ENCODE results near the gene TRIM2.
A peak's percentile ranks its signal among the peaks of the same experiment; 100 is the strongest.

The TRIM2 gene

DNA sequence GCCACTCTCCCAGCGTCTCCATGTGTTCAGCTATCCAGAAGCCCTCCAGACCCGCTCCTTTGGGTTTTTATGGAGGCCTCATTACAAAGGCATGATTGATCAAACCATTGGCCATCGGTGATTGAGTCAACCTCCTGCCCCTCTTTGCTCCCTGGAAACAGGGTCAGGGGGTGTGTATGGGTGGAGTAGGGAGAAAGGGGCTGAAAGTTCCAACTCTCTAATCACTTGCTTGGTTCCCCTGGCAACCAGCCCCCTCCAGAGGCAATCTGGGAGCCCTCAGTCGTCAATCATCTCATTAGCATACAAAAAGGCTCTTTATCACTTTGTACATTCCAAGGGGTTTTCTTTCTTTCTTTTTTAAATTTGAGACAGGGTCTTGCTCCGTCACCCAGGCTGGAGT lies 2.3 kb downstream of the TRIM2 start:
- no peaks in the 10 kb centered on the region for H3K36me3 ChIP-seq (ENCODE audit: control insufficient read depth, insufficient read depth, low read length)
- DNase-seq (ENCODE audit: extremely low read depth, insufficient read length): no peak
- H3K4me3 ChIP-seq (replicated peaks; ENCODE audit: low read depth, low read length): no peak overlapping the region
- H3K27me3 ChIP-seq (replicated peaks; ENCODE audit: control insufficient read depth, insufficient read depth, low read length): no peaks in the 10 kb centered on the region
- no peak for TF ChIP-seq CTCF (IDR thresholded peaks at IDR 0.05; ENCODE audit: insufficient read depth, low read length, poor library complexity, severe bottlenecking)

DNA sequence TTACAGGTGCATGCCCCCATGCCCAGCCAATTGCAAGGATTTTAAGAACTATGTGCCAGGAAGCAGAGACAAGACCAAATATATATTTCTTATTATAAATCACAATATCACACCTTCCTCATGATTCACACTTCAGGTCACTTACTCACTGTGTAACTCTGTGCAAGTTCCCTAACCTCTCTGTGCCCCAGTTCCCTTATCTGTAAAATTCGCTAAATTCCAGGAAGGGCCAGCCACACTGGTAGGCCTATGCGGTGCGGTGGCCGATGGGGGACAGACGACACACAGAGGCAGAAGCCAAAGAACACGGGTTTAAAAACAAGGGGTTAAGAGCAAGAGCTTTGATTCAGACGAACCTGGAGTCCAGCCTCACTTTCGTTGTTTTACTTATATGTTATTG lies 2.8 kb downstream of the TRIM2 start:
- no peaks in the 10 kb centered on the region for H3K36me3 ChIP-seq (ENCODE audit: control insufficient read depth, insufficient read depth, low read length)
- no peak for TF ChIP-seq CTCF (IDR thresholded peaks at IDR 0.05; ENCODE audit: insufficient read depth, low read length, poor library complexity, severe bottlenecking)
- H3K27me3 ChIP-seq (replicated peaks; ENCODE audit: control insufficient read depth, insufficient read depth, low read length): no peaks in the 10 kb centered on the region
- no peak for DNase-seq (ENCODE audit: extremely low read depth, insufficient read length)
- H3K4me3 ChIP-seq (replicated peaks; ENCODE audit: low read depth, low read length): no peak overlapping the region

GRCh38 chr4:153207567-153207966 lies 3.3 kb downstream of the TRIM2 start:
- TF ChIP-seq CTCF (IDR thresholded peaks at IDR 0.05; ENCODE audit: insufficient read depth, low read length, poor library complexity, severe bottlenecking): peak; percentile 34
- Histone ChIP-seq H3K4me3 (replicated peaks; ENCODE audit: low read depth, low read length) (no peak overlapping the region), H3K27me3 (replicated peaks; ENCODE audit: control insufficient read depth, insufficient read depth, low read length) (no peaks in the 10 kb centered on the region), H3K36me3 (ENCODE audit: control insufficient read depth, insufficient read depth, low read length) (no peaks in the 10 kb centered on the region)
- no peak for DNase-seq (ENCODE audit: extremely low read depth, insufficient read length)

DNA sequence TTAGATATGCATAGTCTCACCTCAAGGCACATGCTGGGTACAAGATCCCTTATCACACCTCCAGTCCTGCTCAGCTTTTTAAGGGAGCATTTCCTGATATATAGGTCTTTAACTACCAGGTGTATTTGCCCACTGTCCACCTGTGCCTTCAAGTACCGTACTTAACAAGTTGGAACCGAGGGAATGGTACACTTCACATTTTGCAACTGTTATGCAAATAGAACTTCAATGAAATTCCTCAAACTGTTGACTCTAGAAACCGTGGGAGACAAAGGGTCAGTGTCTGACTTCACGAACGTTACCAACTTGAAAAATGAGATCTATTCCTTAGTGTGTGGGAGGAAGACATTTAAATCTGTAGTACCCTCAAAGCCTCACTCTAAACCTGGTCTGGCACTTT lies 5.2 kb downstream of the TRIM2 start:
- Histone ChIP-seq H3K27me3 (replicated peaks; ENCODE audit: control insufficient read depth, insufficient read depth, low read length) (no peaks in the 10 kb centered on the region), H3K36me3 (ENCODE audit: control insufficient read depth, insufficient read depth, low read length) (no peaks in the 10 kb centered on the region), H3K4me3 (replicated peaks; ENCODE audit: low read depth, low read length) (no peak overlapping the region)
- no peak for TF ChIP-seq CTCF (IDR thresholded peaks at IDR 0.05; ENCODE audit: insufficient read depth, low read length, poor library complexity, severe bottlenecking)
- no peak for DNase-seq (ENCODE audit: extremely low read depth, insufficient read length)

DNA sequence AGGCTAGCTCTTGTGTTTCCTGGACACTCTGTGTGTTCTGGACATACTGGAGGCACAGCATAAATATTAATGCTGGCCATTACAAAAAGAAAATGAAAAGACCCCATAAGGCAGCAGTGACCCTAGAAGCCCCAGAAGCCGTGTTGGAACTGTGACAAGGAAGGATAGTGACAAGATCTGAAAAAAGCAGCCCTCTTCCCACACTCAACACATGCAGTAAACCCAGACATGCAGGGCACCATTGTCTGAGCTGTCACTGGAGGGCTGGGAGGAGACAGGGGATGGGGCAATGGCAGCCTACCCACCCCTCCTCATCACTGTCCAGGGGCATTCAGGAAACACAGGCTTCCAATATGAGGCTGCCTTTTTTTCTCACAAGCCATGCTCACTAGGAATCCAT lies 6.5 kb downstream of the TRIM2 start:
- H3K4me3 ChIP-seq (replicated peaks; ENCODE audit: low read depth, low read length): no peak overlapping the region
- no peaks in the 10 kb centered on the region for H3K36me3 ChIP-seq (ENCODE audit: control insufficient read depth, insufficient read depth, low read length)
- no peak for TF ChIP-seq CTCF (IDR thresholded peaks at IDR 0.05; ENCODE audit: insufficient read depth, low read length, poor library complexity, severe bottlenecking)
- no peak for DNase-seq (ENCODE audit: extremely low read depth, insufficient read length)
- no peaks in the 10 kb centered on the region for H3K27me3 ChIP-seq (replicated peaks; ENCODE audit: control insufficient read depth, insufficient read depth, low read length)

DNA sequence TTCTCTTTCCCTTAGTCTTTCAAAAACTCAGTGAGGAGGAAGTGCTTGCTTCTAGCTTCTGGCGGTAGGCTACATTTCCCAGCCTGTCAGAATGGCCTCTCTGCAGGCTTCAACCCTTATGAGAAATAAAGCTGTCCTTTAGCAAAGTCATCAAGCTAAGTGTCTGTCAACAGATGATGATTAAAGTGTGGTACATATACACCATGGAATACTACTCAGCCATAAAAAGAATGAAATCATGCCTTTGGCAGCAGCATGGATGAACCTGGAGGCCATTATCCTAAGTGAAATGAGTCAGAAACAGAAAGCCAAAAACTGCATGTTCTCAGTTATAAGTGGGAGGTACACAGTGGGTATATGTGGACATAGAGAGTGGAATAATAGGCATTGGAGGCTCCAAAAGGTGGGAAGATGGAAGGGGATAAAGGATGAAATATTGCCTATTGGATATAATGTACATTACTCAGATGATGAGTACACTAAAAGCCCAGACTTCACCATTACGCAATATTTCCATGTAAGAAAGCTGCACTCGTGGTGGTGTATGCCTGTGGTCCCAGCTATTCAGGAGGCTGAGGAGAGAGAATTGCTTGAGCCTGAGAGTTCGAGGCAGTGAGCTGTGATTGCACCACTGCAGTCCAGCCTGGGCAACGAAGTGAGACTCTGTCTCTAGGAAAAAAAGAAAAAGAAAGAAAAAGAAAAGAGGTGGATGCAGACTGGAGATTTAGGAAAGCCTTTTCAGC lies 7.9 kb downstream of the TRIM2 start:
- TF ChIP-seq CTCF (IDR thresholded peaks at IDR 0.05; ENCODE audit: insufficient read depth, low read length, poor library complexity, severe bottlenecking): no peak
- no peaks in the 10 kb centered on the region for H3K36me3 ChIP-seq (ENCODE audit: control insufficient read depth, insufficient read depth, low read length)
- no peak for DNase-seq (ENCODE audit: extremely low read depth, insufficient read length)
- no peaks in the 10 kb centered on the region for H3K27me3 ChIP-seq (replicated peaks; ENCODE audit: control insufficient read depth, insufficient read depth, low read length)
- H3K4me3 ChIP-seq (replicated peaks; ENCODE audit: low read depth, low read length): no peak overlapping the region
